CD14-positive monocyte (primary cell): Measurements from ENCODE around the gene UBD. TPM values are rescaled to one million over a fixed set of nuclear protein-coding genes. Genes with fewer than 3 reads are reported as not detected.

Experiments
- DNase-seq, 3 donors: peaks; one replicate each; pipeline ENCODE4 v3.0.0-alpha.2; 2011 to 2022
- H2AFZ ChIP-seq: 2 replicates; pipeline ENCODE4 v1.6.0; 2012; ENCODE audit warnings: mild to moderate bottlenecking, low read depth, low read length, inconsistent platforms; ENCODE audit not compliant: insufficient read depth, poor library complexity, severe bottlenecking
- H3K27ac ChIP-seq, 2 donors: 1 replicate in 1 of 2; 2 replicates in 1 of 2; pipeline ENCODE4 v1.5.1; 2012 to 2013; ENCODE audit warnings: low read length in 2 of 2, control low read depth in 1 of 2, inconsistent platforms in 1 of 2, low read depth in 1 of 2, mild to moderate bottlenecking in 1 of 2
- H3K27me3 ChIP-seq, 2 donors: one replicate each; pipeline versions ENCODE4 v1.6.0 to v1.6.1; 2011 to 2013; ENCODE audit warnings: low read length in 2 of 2; ENCODE audit not compliant: control insufficient read depth in 2 of 2, insufficient read depth in 2 of 2
- H3K36me3 ChIP-seq, 2 donors: replicated peaks in 1 of 2; 1 replicate in 1 of 2; 2 replicates in 1 of 2; pipeline versions ENCODE4 v1.5.1 to v1.6.1; 2012 to 2013; ENCODE audit warnings: low read length in 2 of 2, control low read depth in 1 of 2, inconsistent platforms in 1 of 2, mild to moderate bottlenecking in 1 of 2; ENCODE audit not compliant: insufficient read depth in 2 of 2, control insufficient read depth in 1 of 2
- H3K4me1 ChIP-seq, 2 donors: 1 replicate in 1 of 2; 2 replicates in 1 of 2; pipeline versions ENCODE4 v1.5.1 to v1.6.1; 2012 to 2013; ENCODE audit warnings: low read length in 2 of 2, control low read depth in 1 of 2, inconsistent platforms in 1 of 2, mild to moderate bottlenecking in 1 of 2, moderate library complexity in 1 of 2; ENCODE audit not compliant: insufficient read depth in 2 of 2, control insufficient read depth in 1 of 2
- H3K4me2 ChIP-seq: replicated peaks from 2 replicates; pipeline ENCODE3; 2012; ENCODE audit warnings: low read length, moderate library complexity, mild to moderate bottlenecking; ENCODE audit not compliant: poor library complexity, severe bottlenecking; ENCODE audit errors: extremely low read depth
- H3K4me3 ChIP-seq, 3 experiments: fragments of 200-600 bp in 1 of 3; sonication (generic) in 1 of 3; replicated peaks in 1 of 3; 1 replicate in 2 of 3; 2 replicates in 1 of 3; pipeline ENCODE4 v1.5.1; 2011 to 2013; ENCODE audit warnings: low read length in 3 of 3, mild to moderate bottlenecking in 3 of 3, control low read depth in 2 of 3, low read depth in 2 of 3, inconsistent platforms in 1 of 3, moderate library complexity in 1 of 3
- H3K79me2 ChIP-seq: 2 replicates; pipeline ENCODE4 v1.6.0; 2012; ENCODE audit warnings: mild to moderate bottlenecking, control low read depth, inconsistent platforms, low read length, moderate library complexity; ENCODE audit not compliant: insufficient read depth
- H3K9ac ChIP-seq: 2 replicates; pipeline ENCODE4 v1.6.0; 2017; ENCODE audit warnings: low read length, mild to moderate bottlenecking; ENCODE audit not compliant: insufficient read depth, poor library complexity, severe bottlenecking
- H3K9me3 ChIP-seq, 2 donors: replicated peaks in 1 of 2; 1 replicate in 1 of 2; 2 replicates in 1 of 2; pipeline versions ENCODE4 v1.5.1 to v1.6.1; 2012 to 2013; ENCODE audit warnings: low read length in 2 of 2, control low read depth in 1 of 2; ENCODE audit not compliant: control insufficient read depth in 1 of 2, insufficient read depth in 1 of 2
- H4K20me1 ChIP-seq: 2 replicates; pipeline ENCODE4 v1.6.0; 2012; ENCODE audit warnings: mild to moderate bottlenecking, low read length, control low read depth, moderate library complexity; ENCODE audit not compliant: insufficient read depth
- H3K27ac Mint-ChIP-seq, 7 donors: one replicate each; pipeline ENCODE4 v1.8.0; 2020; ENCODE audit warnings: mild to moderate bottlenecking in 7 of 7, mixed read lengths in 7 of 7, moderate library complexity in 6 of 7, inconsistent platforms in 2 of 7
- H3K27me3 Mint-ChIP-seq, 3 donors: one replicate each; pipeline ENCODE4 v1.8.0; 2021 to 2022; ENCODE audit warnings: low read depth in 3 of 3, mild to moderate bottlenecking in 3 of 3, mixed read lengths in 3 of 3, moderate library complexity in 3 of 3, inconsistent platforms in 1 of 3
- H3K36me3 Mint-ChIP-seq, 2 donors: one replicate each; pipeline ENCODE4 v1.8.0; 2020; ENCODE audit warnings: mixed read lengths in 2 of 2, inconsistent platforms in 1 of 2, mild to moderate bottlenecking in 1 of 2
- H3K4me1 Mint-ChIP-seq: one replicate; pipeline ENCODE4 v1.8.0; 2020; ENCODE audit warnings: mild to moderate bottlenecking, mixed read lengths
- H3K4me3 Mint-ChIP-seq, 2 donors: one replicate each; pipeline ENCODE4 v1.8.0; 2020; ENCODE audit warnings: mild to moderate bottlenecking in 2 of 2, mixed read lengths in 2 of 2, moderate library complexity in 1 of 2
- H3K9me3 Mint-ChIP-seq, 7 donors: one replicate each; pipeline ENCODE4 v1.8.0; 2020 to 2022; ENCODE audit warnings: mixed read lengths in 7 of 7, mild to moderate bottlenecking in 6 of 7, moderate library complexity in 6 of 7, inconsistent platforms in 2 of 7
- WGBS: methylation state at CpG from one replicate; pipeline ENCODE4 v1.1.5; 2013; ENCODE audit warnings: missing lambda C conversion rate; ENCODE audit not compliant: insufficient coverage; 5-methylcytosine and 5-hydroxymethylcytosine counted together
- intact Hi-C, 2 donors: fragments of 100-400 bp; cut with micrococcal nuclease; formaldehyde crosslinking; loops; one replicate each; pipeline versions ENCODE4 v1.15.0 to v1.15.1; 2023
- polyA minus RNA-seq: library from RNA; depleted of rRNA, polyadenylated mRNA; stranded (reverse); fragments of >200 nt; gene quantifications from 2 replicates; pipeline ENCODE4 v1.2.3, GENCODE V29; 2012
- polyA plus RNA-seq, 3 donors: library from polyadenylated mRNA; depleted of rRNA in 1 of 3; unstranded in 2 of 3; stranded (reverse) in 1 of 3; fragments of 300-500 nt in 2 of 3; fragments of >200 nt in 1 of 3; fragmentation: Illumina TruSeq in 2 of 3; gene quantifications; 1 replicate in 2 of 3; 2 replicates in 1 of 3; pipeline ENCODE4 v1.2.3, GENCODE V29; 2012 to 2021
- total RNA-seq, 12 experiments: library from RNA in 1 of 12; stranded (reverse) in 1 of 12; fragments of 120-200 nt in 1 of 12; gene quantifications; one replicate each; pipeline ENCODE4 v1.2.4 and lab custom pipeline; 2013 to 2026; ENCODE audit warnings: mixed read lengths in 6 of 12, inconsistent platforms in 1 of 12
- TF ChIP-seq, protein P1 (sequence below): fragments of 200-600 bp; IDR thresholded peaks from one replicate; pipeline ENCODE4 v1.8.0; 2022; ENCODE audit warnings: antibody characterized with exemption, mild to moderate bottlenecking

Gene UBD
- 0.37 TPM for total RNA-seq (2013)
- polyA plus RNA-seq = under 1 TPM in 1 of 3 donors, not detected in 2; 0.15 TPM
- polyA minus RNA-seq = 0.32 TPM in 1 of 2 replicates, not detected in the other
- 0 to 0.12 (median 0) reads per million in 11 experiments for total RNA-seq (lab: John Stamatoyannopoulos, UW)

DNA sequence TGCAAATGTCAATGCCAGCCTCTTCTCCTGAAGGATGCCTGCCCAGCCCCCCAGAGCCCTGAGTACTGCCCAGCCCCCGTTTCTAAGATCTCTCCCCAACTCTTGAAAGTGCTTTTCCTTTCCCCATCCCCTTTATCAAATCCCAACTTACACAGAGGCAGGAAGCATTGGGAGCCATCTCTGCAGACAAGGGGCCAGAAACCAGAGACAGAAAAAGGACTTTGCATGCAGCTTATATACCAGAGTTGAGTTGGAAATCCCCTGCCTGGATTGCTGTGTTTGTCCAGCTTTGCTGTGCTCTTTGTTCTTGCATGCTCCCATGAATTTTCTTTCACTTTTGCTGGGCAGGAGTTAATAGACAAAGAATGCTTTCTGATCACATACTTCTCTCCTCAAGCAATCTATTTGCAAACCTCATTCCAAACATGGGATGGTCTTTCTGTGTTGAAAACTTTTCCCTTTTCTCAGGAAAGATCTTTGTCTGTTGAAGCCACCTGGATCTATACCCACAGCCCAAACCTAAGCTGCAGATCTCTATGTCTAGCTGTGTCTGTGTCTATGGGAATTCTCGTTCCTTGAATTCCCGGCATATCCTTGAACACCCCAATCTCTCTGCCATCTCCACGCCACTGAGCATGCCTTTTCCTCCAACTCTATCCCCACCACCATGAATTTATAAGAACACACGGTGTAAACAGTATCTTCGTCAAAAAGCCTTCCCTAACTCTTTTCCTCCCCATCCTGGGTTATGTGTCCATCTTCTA lies at the start of gene UBD:
Gene UBD, minus strand, starts transcription at position 209 of the 764 bp plus-strand sequence. Its CDS starts 31 bp downstream, at position 178.
- Mint-ChIP-seq H3K4me3 (peak within 1 kb of the TSS in 1 of 2 donors; percentile 17), H3K36me3 (no peaks in the 10 kb centered on the region), H3K9me3 (peaks cover 0 to 4% (median under 1%) of the 10 kb centered on the region in 7 donors), H3K4me1 (peaks cover 5% of the 10 kb centered on the region), H3K27me3 (peaks cover 34 to 38% (median 36%) of the 10 kb centered on the region in 3 donors), H3K27ac (no peak within 1 kb of the TSS)
- Histone ChIP-seq H3K4me1 (no peaks in the 10 kb centered on the region), H3K4me3 (no peak within 1 kb of the TSS), H3K79me2 (no peaks in the 10 kb centered on the region), H3K9me3 (peaks cover 0 to 4% of the 10 kb centered on the region in 2 donors), H2AFZ (no peak within 1 kb of the TSS), H4K20me1 (no peaks in the 10 kb centered on the region), H3K4me2 (no peak within 1 kb of the TSS), H3K36me3 (no peaks in the 10 kb centered on the region), H3K27me3 (peaks cover 19 to 31% of the 10 kb centered on the region in 2 donors), H3K27ac (no peak within 1 kb of the TSS), H3K9ac (no peak within 1 kb of the TSS)
- 91% methylated on average over 6 of the region's 6 CpGs for WGBS
- TF ChIP-seq, protein P1, sequence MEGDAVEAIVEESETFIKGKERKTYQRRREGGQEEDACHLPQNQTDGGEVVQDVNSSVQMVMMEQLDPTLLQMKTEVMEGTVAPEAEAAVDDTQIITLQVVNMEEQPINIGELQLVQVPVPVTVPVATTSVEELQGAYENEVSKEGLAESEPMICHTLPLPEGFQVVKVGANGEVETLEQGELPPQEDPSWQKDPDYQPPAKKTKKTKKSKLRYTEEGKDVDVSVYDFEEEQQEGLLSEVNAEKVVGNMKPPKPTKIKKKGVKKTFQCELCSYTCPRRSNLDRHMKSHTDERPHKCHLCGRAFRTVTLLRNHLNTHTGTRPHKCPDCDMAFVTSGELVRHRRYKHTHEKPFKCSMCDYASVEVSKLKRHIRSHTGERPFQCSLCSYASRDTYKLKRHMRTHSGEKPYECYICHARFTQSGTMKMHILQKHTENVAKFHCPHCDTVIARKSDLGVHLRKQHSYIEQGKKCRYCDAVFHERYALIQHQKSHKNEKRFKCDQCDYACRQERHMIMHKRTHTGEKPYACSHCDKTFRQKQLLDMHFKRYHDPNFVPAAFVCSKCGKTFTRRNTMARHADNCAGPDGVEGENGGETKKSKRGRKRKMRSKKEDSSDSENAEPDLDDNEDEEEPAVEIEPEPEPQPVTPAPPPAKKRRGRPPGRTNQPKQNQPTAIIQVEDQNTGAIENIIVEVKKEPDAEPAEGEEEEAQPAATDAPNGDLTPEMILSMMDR = no peak
- no peak for DNase-seq
- intact Hi-C loops = no loop called here

GRCh38 chr6:29608131-29608530 lies 48.6 kb upstream of the UBD start:
- DNase-seq = no peak
- intact Hi-C loops = no loop called here
- H4K20me1 ChIP-seq = no peaks in the 10 kb centered on the region
- TF ChIP-seq, protein P1 = no peak
- no peaks in the 10 kb centered on the region for H3K4me1 ChIP-seq
- H3K9ac ChIP-seq = no peak overlapping the region
- H3K4me1 Mint-ChIP-seq = no peaks in the 10 kb centered on the region
- no peak overlapping the region for H3K4me3 ChIP-seq
- H3K4me2 ChIP-seq = no peak overlapping the region
- peaks cover 35 to 98% of the 10 kb centered on the region in 2 donors for H3K36me3 ChIP-seq
- H3K27me3 ChIP-seq = no peaks in the 10 kb centered on the region
- H3K27ac ChIP-seq = no peak overlapping the region
- H3K9me3 ChIP-seq = no peaks in the 10 kb centered on the region
- peaks cover 0 to 2% (median 1%) of the 10 kb centered on the region in 3 donors for H3K27me3 Mint-ChIP-seq
- peak overlapping the region in 1 of 7 donors; percentile 59 for H3K27ac Mint-ChIP-seq
- H3K4me3 Mint-ChIP-seq = no peak overlapping the region
- peaks cover 0 to 2% (median 0%) of the 10 kb centered on the region in 7 donors for H3K9me3 Mint-ChIP-seq
- H3K79me2 ChIP-seq = no peaks in the 10 kb centered on the region
- H3K36me3 Mint-ChIP-seq = peaks cover 83 to 85% of the 10 kb centered on the region in 2 donors
- H2AFZ ChIP-seq = no peak overlapping the region
